Suprapubic skin (tissue), 4 donors: ENCODE data around the gene ATP6V1A. TPM values are rescaled to one million over a fixed set of nuclear protein-coding genes. Genes with fewer than 3 reads are reported as not detected.
A peak's percentile ranks its signal among the peaks of the same experiment; 100 is the strongest.

Source experiments
- DNase-seq, 2 donors: peaks; one replicate each; pipeline ENCODE4 v3.0.0-alpha.2; 2019; ENCODE audit warnings: low spot score in 2 of 2
- H3K27ac ChIP-seq: fragments of 200-600 bp; sonication (generic); one replicate; pipeline ENCODE4 v1.5.1; 2019
- H3K27me3 ChIP-seq: fragments of 200-600 bp; sonication (generic); one replicate; pipeline ENCODE4 v1.5.1; 2019
- H3K36me3 ChIP-seq: fragments of 200-600 bp; sonication (generic); one replicate; pipeline ENCODE4 v1.5.1; 2019
- H3K4me1 ChIP-seq: fragments of 200-600 bp; sonication (generic); one replicate; pipeline ENCODE4 v1.5.1; 2019
- H3K4me3 ChIP-seq: fragments of 200-600 bp; sonication (generic); one replicate; pipeline ENCODE4 v1.5.1; 2019; ENCODE audit warnings: mild to moderate bottlenecking
- H3K9me3 ChIP-seq: fragments of 200-600 bp; sonication (generic); one replicate; pipeline ENCODE4 v1.5.1; 2019
- CTCF ChIP-seq, 2 donors: fragments of 200-600 bp in 1 of 2; fragments of 450-650 bp in 1 of 2; sonication (generic) in 1 of 2; IDR thresholded peaks; one replicate each; pipeline ENCODE4 v1.5.1; 2016 to 2019; ENCODE audit warnings: antibody characterized with exemption in 2 of 2, mild to moderate bottlenecking in 1 of 2, moderate library complexity in 1 of 2
- EP300 ChIP-seq: sonication (generic); formaldehyde crosslinking; IDR thresholded peaks from one replicate; pipeline ENCODE4 v1.6.1; 2017; ENCODE audit warnings: antibody characterized with exemption
- POLR2A ChIP-seq, 2 donors: fragments of 450-650 bp; IDR thresholded peaks; one replicate each; pipeline ENCODE4 v1.6.1; 2017; ENCODE audit warnings: antibody characterized with exemption in 2 of 2, mild to moderate bottlenecking in 2 of 2, moderate library complexity in 2 of 2
- POLR2AphosphoS5 ChIP-seq, 3 donors: sonication (generic); formaldehyde crosslinking; IDR thresholded peaks; one replicate each; pipeline ENCODE4 v1.6.1; 2017; ENCODE audit warnings: antibody characterized with exemption in 3 of 3
- WGBS: methylation state at CpG from one replicate; pipeline ENCODE4 v1.1.5; 2018; 5-methylcytosine and 5-hydroxymethylcytosine counted together
- total RNA-seq, 4 donors: library from RNA; depleted of rRNA; stranded (reverse); fragments of >200 nt; gene quantifications; one replicate each; pipeline ENCODE4 v1.1.0, GENCODE V29; 2016

Gene ATP6V1A
- total RNA-seq, 4 donors from 2014 or later: 43.5 to 63.5 (median 58.7) TPM

- no peak overlapping the region for H3K4me3 ChIP-seq
- no peaks in the 10 kb centered on the region for H3K27me3 ChIP-seq
- TF ChIP-seq EP300: no peak
- no peak for TF ChIP-seq POLR2AphosphoS5 (IDR thresholded peaks at IDR 0.05)
- peaks cover 45% of the 10 kb centered on the region for H3K36me3 ChIP-seq
- DNase-seq: no peak
- H3K27ac ChIP-seq: no peak overlapping the region
- 84% methylated on average over 3 of the region's 3 CpGs for WGBS
- H3K4me1 ChIP-seq: no peaks in the 10 kb centered on the region
- H3K9me3 ChIP-seq: no peaks in the 10 kb centered on the region
These were observed 25.2 kb upstream of the ATP6V1A start for GRCh38 chr3:113721636-113722035.

DNA sequence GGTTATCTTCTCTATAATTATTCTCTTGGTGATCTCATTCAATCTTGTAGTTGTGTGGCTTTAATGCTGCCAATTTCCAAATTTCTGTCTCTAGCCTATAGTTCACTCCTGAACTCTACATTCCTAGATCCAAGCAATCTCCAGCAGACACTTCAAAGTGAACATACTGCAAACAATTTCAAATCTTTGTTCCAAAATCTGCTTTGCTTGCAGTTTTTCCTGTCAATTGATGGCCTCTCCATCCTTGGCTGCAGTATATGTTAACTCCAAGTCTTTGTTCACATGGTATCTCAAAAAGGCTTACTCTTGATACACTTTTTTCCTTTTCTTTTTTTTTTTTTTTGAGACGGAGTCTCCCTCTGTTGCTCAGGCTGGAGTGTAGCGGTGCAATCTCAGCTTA is 18.2 kb upstream of the ATP6V1A start:
- H3K9me3 ChIP-seq: no peaks in the 10 kb centered on the region
- no peak for DNase-seq
- H3K4me1 ChIP-seq: no peaks in the 10 kb centered on the region
- H3K27ac ChIP-seq: no peak overlapping the region
- H3K36me3 ChIP-seq: peaks cover 7% of the 10 kb centered on the region
- no peak for TF ChIP-seq POLR2A (IDR thresholded peaks at IDR 0.05)
- no peak for TF ChIP-seq EP300
- no peaks in the 10 kb centered on the region for H3K27me3 ChIP-seq
- H3K4me3 ChIP-seq: no peak overlapping the region
- 93% methylated on average over 2 of the region's 2 CpGs for WGBS

DNA sequence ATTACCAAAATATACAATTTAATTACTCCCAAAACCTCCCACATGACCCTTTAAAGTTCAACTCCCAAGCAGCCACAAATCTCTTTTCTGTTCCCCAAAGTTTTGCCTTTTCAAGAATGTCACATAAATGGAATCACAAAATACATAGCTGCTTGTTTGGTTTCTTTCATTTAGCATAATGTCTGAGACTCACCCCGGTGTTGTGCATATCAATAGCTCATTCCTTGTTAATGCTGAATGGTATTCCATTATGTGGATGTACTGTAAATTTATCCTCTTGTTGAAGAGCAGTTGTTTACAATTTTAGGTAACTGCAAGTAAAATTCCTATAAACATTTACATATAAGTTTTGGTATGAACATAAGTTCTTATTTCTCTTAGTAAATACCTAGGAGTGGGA is 16.3 kb upstream of the ATP6V1A start:
- TF ChIP-seq POLR2A (IDR thresholded peaks at IDR 0.05): no peak
- Histone ChIP-seq H3K27ac (no peak overlapping the region), H3K27me3 (no peaks in the 10 kb centered on the region), H3K4me3 (no peak overlapping the region), H3K4me1 (no peaks in the 10 kb centered on the region), H3K36me3 (peaks cover 7% of the 10 kb centered on the region), H3K9me3 (no peaks in the 10 kb centered on the region)
- 89% methylated on average over 1 of the region's 1 CpG for WGBS
- DNase-seq: no peak

DNA sequence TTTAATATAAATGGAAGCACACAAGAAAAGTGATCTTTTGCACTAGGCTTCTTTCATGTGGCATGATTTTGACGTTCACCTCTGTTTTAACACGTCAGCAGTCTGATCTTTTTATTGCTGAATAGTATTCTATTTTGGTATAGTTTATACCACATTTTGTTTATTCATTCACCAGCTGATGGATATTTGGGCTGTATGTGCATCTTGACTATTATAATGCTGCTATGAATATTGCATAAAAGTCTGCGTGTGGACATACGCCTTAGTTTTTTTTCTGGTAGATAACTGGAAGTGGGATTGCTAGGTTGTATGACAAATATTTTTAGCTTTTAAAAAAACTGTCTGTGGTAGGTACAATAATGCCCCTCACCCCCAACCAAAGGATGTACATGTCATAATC is 15.1 kb upstream of the ATP6V1A start:
- H3K27ac ChIP-seq: no peak overlapping the region
- H3K36me3 ChIP-seq: peaks cover 7% of the 10 kb centered on the region
- TF ChIP-seq CTCF (IDR thresholded peaks at IDR 0.05): no peak
- TF ChIP-seq EP300: no peak
- TF ChIP-seq POLR2A (IDR thresholded peaks at IDR 0.05): no peak
- TF ChIP-seq POLR2AphosphoS5 (IDR thresholded peaks at IDR 0.05): no peak
- H3K9me3 ChIP-seq: no peaks in the 10 kb centered on the region
- 92% methylated on average over 4 of the region's 4 CpGs for WGBS
- H3K4me1 ChIP-seq: peaks cover 7% of the 10 kb centered on the region
- DNase-seq: no peak
- H3K27me3 ChIP-seq: no peaks in the 10 kb centered on the region
- H3K4me3 ChIP-seq: no peak overlapping the region

DNA sequence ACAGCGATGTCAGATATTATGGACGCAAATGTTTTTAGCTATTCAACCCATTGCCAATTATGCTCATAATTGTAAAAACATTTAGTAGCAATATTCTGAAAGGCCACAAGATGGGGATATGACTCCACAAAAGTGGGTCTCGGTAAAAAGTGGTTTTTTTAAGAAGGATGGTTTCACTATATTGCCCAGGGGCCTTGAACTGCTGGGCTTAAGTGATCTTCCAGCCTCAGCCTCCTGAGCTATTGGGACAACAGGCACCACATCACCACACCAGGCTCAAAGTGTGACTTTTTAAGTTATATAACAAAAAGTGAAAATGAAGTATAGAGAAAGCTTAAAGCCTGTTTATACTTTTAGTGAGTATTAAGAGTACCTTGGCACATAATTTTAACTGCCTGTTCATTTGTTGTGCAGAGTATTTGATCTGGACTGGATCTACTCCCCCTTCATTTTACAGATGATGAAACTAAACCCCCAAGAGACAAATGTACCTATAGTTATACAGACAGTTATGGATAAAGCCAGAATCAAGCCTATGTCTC is 10.2 kb upstream of the ATP6V1A start:
- H3K36me3 ChIP-seq: no peaks in the 10 kb centered on the region
- H3K4me3 ChIP-seq: no peak overlapping the region
- TF ChIP-seq EP300 (no peak), CTCF (IDR thresholded peaks at IDR 0.05) (peak; percentile 32 to 77)
- H3K4me1 ChIP-seq: peaks cover 46% of the 10 kb centered on the region
- 6% methylated on average over 3 of the region's 3 CpGs for WGBS
- no peak overlapping the region for H3K27ac ChIP-seq
- DNase-seq: no peak
- H3K9me3 ChIP-seq: no peaks in the 10 kb centered on the region
- no peaks in the 10 kb centered on the region for H3K27me3 ChIP-seq

- Histone ChIP-seq H3K27ac (no peak overlapping the region), H3K36me3 (no peaks in the 10 kb centered on the region), H3K27me3 (no peaks in the 10 kb centered on the region), H3K9me3 (no peaks in the 10 kb centered on the region), H3K4me1 (peaks cover 77% of the 10 kb centered on the region), H3K4me3 (no peak overlapping the region)
- TF ChIP-seq CTCF (IDR thresholded peaks at IDR 0.05) (no peak), POLR2AphosphoS5 (IDR thresholded peaks at IDR 0.05) (no peak), POLR2A (IDR thresholded peaks at IDR 0.05) (no peak), EP300 (no peak)
- DNase-seq: no peak
- WGBS: 42% methylated on average over 5 of the region's 5 CpGs
These were observed 5.7 kb upstream of the ATP6V1A start for GRCh38 chr3:113741086-113741485.

- H3K4me3 ChIP-seq: no peak overlapping the region
- DNase-seq: no peak
- H3K9me3 ChIP-seq: no peaks in the 10 kb centered on the region
- WGBS: 58% methylated on average over 1 of the region's 1 CpG
- TF ChIP-seq POLR2A (IDR thresholded peaks at IDR 0.05) (no peak), CTCF (IDR thresholded peaks at IDR 0.05) (no peak), EP300 (no peak)
- H3K4me1 ChIP-seq: peaks cover 71% of the 10 kb centered on the region
- no peak overlapping the region for H3K27ac ChIP-seq
- no peaks in the 10 kb centered on the region for H3K27me3 ChIP-seq
- H3K36me3 ChIP-seq: no peaks in the 10 kb centered on the region
These were observed 5.2 kb upstream of the ATP6V1A start for GRCh38 chr3:113741620-113742019.
